GM18519 (cell line): ENCODE data around the gene ABTB1.
"Not testable (repeated sequence)": the region's sequence is repeated elsewhere in the genome, so short reads cannot be mapped to it uniquely, and the experiment has no call there.

Experiments
- ATAC-seq: cut with Tn5 transposase; IDR thresholded peaks from one replicate; pipeline ENCODE4 v1.9.1; 2021; ENCODE audit warnings: mild to moderate bottlenecking, moderate library complexity; ENCODE audit not compliant: unreplicated experiment, low FRiP score

The ABTB1 gene

GRCh38 chr3:127670229-127670559, 2.6 kb upstream of the ABTB1 start:
- no peak for ATAC-seq

DNA sequence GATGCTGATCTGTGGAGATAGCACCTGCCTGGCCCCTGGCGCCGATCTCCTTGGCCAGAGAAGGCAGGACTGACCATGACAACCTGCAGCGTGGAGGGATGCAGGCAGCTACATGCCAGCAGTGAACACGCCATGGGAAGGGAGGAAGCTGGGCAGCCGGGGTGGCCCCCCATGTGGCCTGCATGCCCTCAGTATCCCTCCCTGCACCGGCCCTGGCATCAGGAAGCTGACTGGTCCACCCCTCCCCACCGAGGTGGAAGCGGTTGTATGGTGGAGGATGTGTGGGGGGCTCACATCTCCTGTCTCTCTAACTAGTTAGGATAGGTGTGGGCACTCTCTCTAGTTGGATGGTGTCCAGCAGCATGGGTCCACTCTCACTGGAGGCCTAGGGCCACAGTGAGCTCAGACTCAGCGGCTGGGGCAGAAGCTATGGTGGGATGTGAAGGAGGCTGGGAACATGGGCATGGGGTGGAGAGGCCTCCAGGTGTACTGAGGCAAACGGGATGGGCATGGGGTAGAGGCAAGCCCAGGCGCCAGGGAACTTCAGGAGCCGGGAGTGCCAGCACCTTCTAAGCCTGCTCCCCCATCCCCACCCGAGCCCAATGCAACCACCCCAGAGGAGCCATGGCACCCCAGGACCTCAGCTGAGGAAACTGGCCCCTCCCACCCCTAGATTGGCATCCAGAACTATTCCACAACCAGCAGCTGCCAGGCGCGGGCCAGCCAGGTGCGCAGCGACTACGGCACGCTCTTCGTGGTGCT, 1.8 kb upstream of the ABTB1 start:
- no peak for ATAC-seq

GRCh38 chr3:127671523-127672428, 976 bp upstream of the ABTB1 start:
- ATAC-seq = no peak

DNA sequence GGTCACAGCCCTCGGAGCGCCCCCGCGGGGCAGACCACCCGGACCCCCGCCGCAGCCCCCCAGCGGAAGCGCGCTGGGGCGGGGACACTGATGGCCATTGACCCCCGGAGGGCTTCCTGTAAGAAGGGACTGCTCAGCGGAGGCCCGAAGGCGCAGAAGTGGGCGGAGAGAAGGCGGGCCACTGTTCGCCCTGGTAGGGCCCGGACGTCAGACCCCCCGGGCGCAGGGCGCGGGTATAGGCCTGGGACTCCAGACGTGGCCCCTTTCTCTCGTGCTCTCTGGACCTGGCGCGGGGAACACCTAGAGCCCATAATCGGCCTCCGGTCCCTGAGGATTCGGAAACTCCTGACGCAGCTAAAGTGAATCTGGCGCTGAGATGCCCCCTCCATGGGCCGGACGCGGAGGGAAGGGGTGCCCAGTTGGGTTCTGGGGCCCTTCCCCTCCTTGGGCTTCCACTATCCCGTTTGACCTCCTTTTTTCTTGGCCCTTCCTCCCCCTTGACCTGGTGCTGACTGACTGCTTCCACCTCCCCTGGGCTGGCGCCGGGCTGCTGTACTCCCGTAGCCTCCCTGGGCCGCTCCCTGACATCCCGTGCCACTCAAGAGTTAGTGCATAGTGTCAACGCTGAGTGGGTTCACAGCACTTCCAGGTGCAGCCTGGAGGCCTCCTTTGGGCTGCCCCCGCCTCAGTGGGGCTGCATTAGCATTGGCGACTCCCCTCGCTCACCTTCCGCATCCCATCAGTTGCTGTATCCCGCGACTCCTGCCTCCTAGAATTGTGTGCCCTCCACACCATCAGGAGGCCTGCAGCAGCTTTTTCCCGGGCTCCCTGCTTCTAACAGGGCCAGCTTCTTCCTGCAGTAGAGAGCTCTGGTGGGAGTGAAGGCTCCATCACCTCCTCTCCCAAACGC, 694 bp downstream of the ABTB1 start:
- no peak for ATAC-seq

- no peak for ATAC-seq
Observed at GRCh38 chr3:127674101-127674721, 1.5 kb downstream of the ABTB1 start.

DNA sequence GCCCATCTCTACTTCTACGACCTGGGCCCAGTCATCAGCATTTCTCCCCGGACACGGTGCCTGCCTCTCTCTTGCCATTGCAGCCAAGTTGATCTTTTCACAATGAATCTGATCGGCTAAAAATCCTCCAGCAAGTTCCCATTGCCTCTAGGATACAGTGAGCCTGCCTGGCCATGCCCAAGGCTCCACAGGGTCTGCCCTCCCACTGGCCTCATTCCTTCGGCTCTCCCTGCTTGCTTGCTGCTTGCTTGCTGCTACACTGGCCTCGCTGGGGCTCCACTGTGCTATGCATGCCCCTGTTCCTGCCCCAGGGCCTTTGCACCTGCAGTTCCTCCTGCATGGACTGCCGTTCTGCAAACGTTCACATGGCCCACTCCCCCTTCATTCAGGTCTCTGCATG, 2.0 kb downstream of the ABTB1 start:
- no peak for ATAC-seq

GRCh38 chr3:127675651-127676391, 3.1 kb downstream of the ABTB1 start:
- ATAC-seq = no peak

DNA sequence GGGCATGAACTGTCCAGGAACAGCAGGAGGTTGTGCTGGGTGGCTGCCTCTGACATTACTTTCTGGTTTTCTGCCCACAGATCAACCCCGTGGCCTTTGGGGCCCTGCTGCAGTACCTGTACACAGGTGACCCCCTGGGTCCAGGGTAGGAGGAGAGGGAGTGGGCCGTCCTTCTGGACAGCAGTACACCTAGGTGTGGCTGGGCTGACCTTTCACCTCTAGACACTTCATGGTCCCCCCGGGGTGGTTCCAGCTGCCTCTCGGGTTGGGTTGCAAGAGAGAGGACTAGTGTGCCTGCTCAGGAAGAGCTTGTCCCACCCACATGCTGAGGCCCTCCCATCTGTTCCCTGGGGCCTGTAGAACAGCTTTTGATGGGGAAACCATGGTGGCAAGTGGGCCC, 3.7 kb downstream of the ABTB1 start:
- no peak for ATAC-seq

DNA sequence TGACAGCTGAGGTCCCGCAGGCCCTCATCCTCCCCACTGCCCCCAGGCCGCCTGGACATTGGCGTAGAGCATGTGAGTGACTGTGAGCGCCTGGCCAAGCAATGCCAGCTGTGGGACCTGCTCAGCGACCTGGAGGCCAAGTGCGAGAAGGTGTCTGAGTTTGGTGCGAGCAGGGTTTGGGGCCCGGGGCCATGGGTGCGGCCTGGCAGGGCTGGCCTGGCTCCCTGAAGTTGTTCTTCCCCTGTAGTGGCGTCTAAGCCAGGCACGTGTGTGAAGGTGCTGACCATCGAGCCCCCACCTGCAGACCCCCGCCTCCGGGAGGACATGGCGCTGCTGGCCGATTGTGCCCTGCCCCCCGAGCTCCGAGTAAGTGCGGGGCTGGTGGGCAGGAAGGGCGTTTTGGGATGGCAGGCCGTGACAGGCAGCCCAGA, 4.2 kb downstream of the ABTB1 start:
- ATAC-seq = no peak

DNA sequence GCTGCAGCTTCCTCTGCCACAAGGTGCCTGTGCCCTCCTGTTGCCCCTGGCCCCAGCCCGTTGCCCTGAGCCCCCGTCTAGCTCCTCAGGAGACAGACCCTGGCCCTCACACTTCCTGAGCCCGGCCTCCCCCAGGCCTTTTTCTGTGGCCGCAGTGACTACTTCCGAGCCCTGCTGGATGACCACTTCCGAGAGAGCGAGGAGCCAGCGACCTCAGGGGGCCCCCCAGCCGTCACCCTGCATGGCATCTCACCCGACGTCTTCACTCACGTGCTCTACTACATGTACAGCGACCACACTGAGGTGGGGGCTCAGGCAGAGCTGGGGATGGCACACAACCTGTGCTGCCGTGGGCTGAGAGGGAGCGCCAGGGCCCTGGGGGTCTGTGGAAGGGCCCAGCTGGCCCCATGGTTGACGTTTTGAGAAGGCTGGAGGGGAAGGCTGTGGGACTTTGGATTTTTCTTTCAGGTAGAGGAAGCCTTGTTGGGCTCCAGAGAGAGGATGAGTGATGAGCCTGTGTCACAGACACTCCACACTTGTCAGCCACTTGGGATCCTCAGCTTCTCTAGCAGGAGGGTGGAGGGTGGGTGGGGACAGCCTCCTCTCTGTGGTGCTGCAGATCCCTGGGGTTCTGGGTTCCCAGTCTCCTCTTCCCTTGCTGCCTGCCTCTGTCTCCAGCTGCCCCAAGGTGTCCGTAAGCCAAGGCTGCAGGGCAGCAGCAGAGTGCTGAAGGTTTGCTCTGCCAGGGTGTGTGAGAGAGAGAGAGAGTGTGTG, 5.0 kb downstream of the ABTB1 start:
- no peak for ATAC-seq

- ATAC-seq = no peak
Observed at GRCh38 chr3:127678315-127678599, 5.5 kb downstream of the ABTB1 start.

DNA sequence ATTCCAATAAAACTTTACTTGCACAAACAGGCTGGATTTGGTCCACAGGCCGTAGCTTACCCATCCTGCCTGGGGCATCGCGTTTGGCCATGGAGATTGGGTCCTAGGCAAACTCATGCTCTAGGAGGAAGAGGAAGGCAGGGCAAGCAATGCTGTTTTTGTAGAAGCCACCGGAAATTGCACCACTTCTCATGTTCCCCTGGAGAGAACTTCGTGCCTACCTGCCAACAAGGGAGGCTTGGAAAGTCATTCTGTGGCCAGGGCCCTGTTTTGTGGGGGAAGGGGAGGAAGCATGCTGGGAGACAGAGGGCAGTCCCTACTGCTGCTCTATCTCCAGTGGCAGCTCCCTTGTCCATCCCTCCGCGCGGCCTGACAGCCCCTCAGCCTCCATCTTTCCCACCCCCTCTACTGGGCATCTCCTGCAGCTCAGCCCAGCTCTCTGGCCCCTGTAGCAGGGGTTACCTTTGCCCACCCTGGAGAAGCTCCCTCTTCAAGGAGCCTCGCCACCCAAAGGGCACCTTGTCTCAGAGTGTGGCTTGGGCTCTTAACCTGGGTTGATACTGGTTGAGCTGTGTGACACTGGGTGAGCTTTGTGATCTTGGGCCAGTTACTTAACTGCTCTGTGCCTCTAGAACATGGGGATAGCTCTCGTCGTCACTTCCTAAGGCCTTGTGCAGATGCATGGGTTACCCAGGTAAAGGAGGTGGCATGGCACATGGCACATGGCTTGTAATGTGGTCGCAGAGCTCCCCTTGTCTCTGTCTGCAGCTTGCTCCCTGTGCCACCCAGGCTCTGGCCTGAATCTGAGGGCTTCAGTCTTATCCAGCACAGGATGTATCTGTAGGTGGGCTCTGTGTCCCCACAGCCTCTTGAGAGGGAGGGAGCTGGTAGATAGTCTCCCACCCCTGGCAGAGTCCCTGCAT, 6.1 kb downstream of the ABTB1 start:
- ATAC-seq = no peak

DNA sequence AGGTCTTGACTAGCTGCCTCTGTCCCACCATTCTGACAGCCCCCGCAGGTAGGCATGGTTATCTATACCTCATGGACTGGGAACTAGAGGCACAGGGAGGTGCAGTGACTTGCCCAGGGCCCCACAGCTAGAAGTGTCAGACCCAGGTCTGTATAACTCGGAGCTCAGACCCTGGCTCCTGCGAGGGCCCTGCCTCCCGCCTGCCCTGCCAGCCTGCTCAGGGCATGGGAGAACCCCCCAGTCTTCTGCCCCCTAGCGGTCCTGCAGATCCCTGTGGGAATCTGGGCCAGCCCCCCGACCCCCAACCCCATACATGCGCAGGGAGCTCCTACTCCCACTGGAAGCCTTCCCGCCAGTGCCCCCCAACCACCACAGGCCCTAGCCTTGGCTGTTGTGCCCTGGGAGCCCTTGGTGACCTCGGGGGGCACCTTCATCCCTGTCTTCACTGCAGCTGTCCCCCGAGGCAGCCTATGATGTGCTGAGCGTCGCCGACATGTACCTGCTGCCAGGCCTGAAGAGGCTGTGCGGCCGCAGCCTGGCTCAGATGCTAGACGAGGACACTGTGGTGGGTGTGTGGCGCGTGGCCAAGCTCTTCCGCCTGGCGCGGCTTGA, 6.9 kb downstream of the ABTB1 start:
- no peak for ATAC-seq

DNA sequence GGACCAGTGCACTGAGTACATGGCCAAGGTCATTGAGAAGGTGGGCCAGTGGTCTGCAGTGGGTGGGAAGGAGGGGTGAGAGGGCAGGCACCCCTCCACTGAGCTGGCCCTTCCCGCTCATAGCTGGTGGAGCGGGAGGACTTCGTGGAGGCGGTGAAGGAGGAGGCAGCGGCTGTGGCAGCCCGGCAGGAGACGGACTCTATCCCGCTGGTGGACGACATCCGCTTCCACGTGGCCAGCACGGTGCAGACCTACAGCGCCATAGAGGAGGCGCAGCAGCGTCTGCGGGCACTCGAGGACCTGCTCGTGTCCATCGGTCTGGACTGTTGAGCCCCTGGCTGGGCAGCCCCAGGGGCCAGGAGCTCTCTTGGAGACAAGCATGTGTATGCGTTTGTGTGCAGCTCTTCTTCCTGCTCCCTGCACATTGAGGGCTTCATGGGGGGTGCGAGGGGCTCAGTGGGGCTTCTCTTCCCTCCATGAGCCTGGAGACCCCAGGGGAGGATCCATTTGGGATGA, 7.5 kb downstream of the ABTB1 start:
- ATAC-seq = no peak

- ATAC-seq = no peak
Observed at GRCh38 chr3:127680798-127681221, 8.1 kb downstream of the ABTB1 start.

DNA sequence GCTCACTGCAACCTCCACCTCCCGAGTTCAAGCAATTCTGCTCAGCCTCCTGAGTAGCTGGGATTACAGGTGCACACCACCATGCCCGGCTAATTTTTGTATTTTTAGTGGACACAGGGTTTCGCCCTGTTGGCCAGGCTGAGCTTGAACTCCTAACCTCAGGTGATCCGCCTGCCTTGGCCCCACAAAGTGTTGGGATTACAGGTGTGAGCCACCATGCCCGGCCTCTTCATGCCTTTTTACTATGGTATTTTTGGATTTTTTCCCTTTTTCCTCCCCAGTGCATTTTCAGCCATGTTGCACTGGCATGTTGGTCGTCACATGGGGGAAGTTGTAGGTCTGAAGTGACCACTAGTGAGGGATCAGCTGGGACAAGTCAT, 9.4 kb downstream of the ABTB1 start:
- not testable (repeated sequence) for ATAC-seq

DNA sequence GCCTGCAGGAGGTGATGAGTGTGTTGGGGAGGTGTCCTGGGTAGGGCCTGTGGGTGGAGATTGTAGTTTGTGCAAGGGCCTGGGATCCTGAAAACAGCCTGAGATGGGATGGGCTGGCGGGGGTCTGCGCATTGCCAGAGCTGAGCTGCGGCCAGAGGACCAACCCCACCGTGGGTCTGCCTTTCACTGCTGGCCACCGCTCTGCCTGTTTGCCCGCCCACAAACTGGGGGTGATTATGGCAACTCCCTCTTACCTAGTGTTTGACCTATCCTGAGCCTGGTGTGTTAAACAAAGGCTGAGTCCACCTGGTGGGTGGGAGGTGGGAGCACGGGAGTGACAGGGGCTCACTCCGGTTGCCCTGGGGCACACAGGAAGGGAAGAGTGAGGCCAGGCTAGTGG, 9.8 kb downstream of the ABTB1 start:
- ATAC-seq = no peak
